ENCODE data around the gene ACMSD. TPM values are rescaled to one million over a fixed set of nuclear protein-coding genes. Genes with fewer than 3 reads are reported as not detected.

ACMSD gene
- total and polyA plus RNA-seq, 2 experiments from 2014 or later = 6.7 to 8.6 TPM

GRCh38 chr2:134852518-134852917 is 14.1 kb downstream of the ACMSD start:
- Histone ChIP-seq H2AFZ (no peak overlapping the region), H3K9me3 (ENCODE audit: low read depth) (no peaks in the 10 kb centered on the region), H3K27me3 (no peaks in the 10 kb centered on the region), H3K4me1 (ENCODE audit: insufficient read depth) (no peaks in the 10 kb centered on the region), H3K4me2 (no peak overlapping the region), H3K79me2 (no peaks in the 10 kb centered on the region), H3K4me3 (no peak overlapping the region), H3K9me2 (replicated peaks; ENCODE audit: insufficient read depth) (no peaks in the 10 kb centered on the region), H3K36me3 (replicated peaks; ENCODE audit: insufficient read depth, low read depth) (no peaks in the 10 kb centered on the region), H3K27ac (no peak overlapping the region), H4K20me1 (ENCODE audit: insufficient read depth, poor library complexity, severe bottlenecking) (no peaks in the 10 kb centered on the region)
- no peak for TF ChIP-seq EZH2phosphoT487 (IDR thresholded peaks at IDR 0.05; ENCODE audit: low read depth, severe bottlenecking, unreplicated experiment)
- no peak for TF ChIP-seq CTCF (IDR thresholded peaks at IDR 0.05; ENCODE audit: poor library complexity)
- no peak for TF ChIP-seq EZH2 (IDR thresholded peaks at IDR 0.05; ENCODE audit: borderline replicate concordance)
- no peak for DNase-seq (ENCODE audit: low spot score)
- WGBS (ENCODE audit: low lambda C conversion rate, missing lambda C conversion rate) = 83% methylated on average over 7 of the region's 7 CpGs

- Histone ChIP-seq H3K4me3 (no peak overlapping the region), H3K4me2 (no peak overlapping the region), H3K36me3 (replicated peaks; ENCODE audit: insufficient read depth, low read depth) (no peaks in the 10 kb centered on the region), H3K9me3 (ENCODE audit: low read depth) (no peaks in the 10 kb centered on the region), H3K79me2 (no peaks in the 10 kb centered on the region), H2AFZ (no peak overlapping the region), H4K20me1 (ENCODE audit: insufficient read depth, poor library complexity, severe bottlenecking) (no peaks in the 10 kb centered on the region), H3K4me1 (ENCODE audit: insufficient read depth) (no peaks in the 10 kb centered on the region), H3K9me2 (replicated peaks; ENCODE audit: insufficient read depth) (no peaks in the 10 kb centered on the region), H3K27ac (no peak overlapping the region), H3K27me3 (no peaks in the 10 kb centered on the region)
- no peak for DNase-seq (ENCODE audit: low spot score)
- TF ChIP-seq CTCF (IDR thresholded peaks at IDR 0.05; ENCODE audit: poor library complexity) = no peak
- no peak for TF ChIP-seq EZH2phosphoT487 (IDR thresholded peaks at IDR 0.05; ENCODE audit: low read depth, severe bottlenecking, unreplicated experiment)
- no peak for TF ChIP-seq EZH2 (IDR thresholded peaks at IDR 0.05; ENCODE audit: borderline replicate concordance)
These were observed 17.3 kb downstream of the ACMSD start for GRCh38 chr2:134855709-134856108.

- Histone ChIP-seq H3K4me1 (ENCODE audit: insufficient read depth) (no peaks in the 10 kb centered on the region), H3K4me3 (no peak overlapping the region), H4K20me1 (ENCODE audit: insufficient read depth, poor library complexity, severe bottlenecking) (no peaks in the 10 kb centered on the region), H3K27ac (no peak overlapping the region), H3K9me2 (replicated peaks; ENCODE audit: insufficient read depth) (no peaks in the 10 kb centered on the region), H3K36me3 (replicated peaks; ENCODE audit: insufficient read depth, low read depth) (no peaks in the 10 kb centered on the region), H3K9me3 (ENCODE audit: low read depth) (no peaks in the 10 kb centered on the region), H3K4me2 (no peak overlapping the region), H2AFZ (no peak overlapping the region), H3K79me2 (no peaks in the 10 kb centered on the region), H3K27me3 (no peaks in the 10 kb centered on the region)
- no peak for DNase-seq (ENCODE audit: low spot score)
- TF ChIP-seq EZH2 (IDR thresholded peaks at IDR 0.05; ENCODE audit: borderline replicate concordance) = no peak
- no peak for TF ChIP-seq EZH2phosphoT487 (IDR thresholded peaks at IDR 0.05; ENCODE audit: low read depth, severe bottlenecking, unreplicated experiment)
- TF ChIP-seq CTCF (IDR thresholded peaks at IDR 0.05; ENCODE audit: poor library complexity) = no peak
These were observed 19.8 kb downstream of the ACMSD start for GRCh38 chr2:134858245-134858644.

GRCh38 chr2:134861173-134861572 is 22.8 kb downstream of the ACMSD start:
- Histone ChIP-seq H3K9me2 (replicated peaks; ENCODE audit: insufficient read depth) (no peaks in the 10 kb centered on the region), H3K4me2 (no peak overlapping the region), H3K79me2 (no peaks in the 10 kb centered on the region), H3K4me3 (no peak overlapping the region), H3K36me3 (replicated peaks; ENCODE audit: insufficient read depth, low read depth) (no peaks in the 10 kb centered on the region), H3K4me1 (ENCODE audit: insufficient read depth) (no peaks in the 10 kb centered on the region), H3K27me3 (no peaks in the 10 kb centered on the region), H3K9me3 (ENCODE audit: low read depth) (no peaks in the 10 kb centered on the region), H3K27ac (no peak overlapping the region), H2AFZ (no peak overlapping the region), H4K20me1 (ENCODE audit: insufficient read depth, poor library complexity, severe bottlenecking) (no peaks in the 10 kb centered on the region)
- TF ChIP-seq CTCF (IDR thresholded peaks at IDR 0.05; ENCODE audit: poor library complexity) = no peak
- no peak for TF ChIP-seq EZH2phosphoT487 (IDR thresholded peaks at IDR 0.05; ENCODE audit: low read depth, severe bottlenecking, unreplicated experiment)
- TF ChIP-seq EZH2 (IDR thresholded peaks at IDR 0.05; ENCODE audit: borderline replicate concordance) = no peak
- WGBS (ENCODE audit: low lambda C conversion rate, missing lambda C conversion rate) = 97% methylated on average over 3 of the region's 3 CpGs
- no peak for DNase-seq (ENCODE audit: low spot score)
